ES-I3 (cell line): Measurements from ENCODE around the gene CERS6.

Experiments
- H3K36me3 ChIP-seq: 2 replicates; pipeline ENCODE4 v1.6.1; 2013; ENCODE audit warnings: mild to moderate bottlenecking, low read length, control low read depth, moderate library complexity; ENCODE audit not compliant: insufficient read depth
- H3K4me1 ChIP-seq: 2 replicates; pipeline ENCODE4 v1.6.1; 2013; ENCODE audit warnings: mild to moderate bottlenecking, control low read depth, low read length; ENCODE audit not compliant: insufficient read depth
- H3K9ac ChIP-seq: 2 replicates; pipeline ENCODE4 v1.6.1; 2013; ENCODE audit warnings: low read depth, mild to moderate bottlenecking, low read length, moderate library complexity
- H3K9me3 ChIP-seq: 2 replicates; pipeline ENCODE4 v1.6.1; 2013; ENCODE audit warnings: mild to moderate bottlenecking, low read length, moderate library complexity; ENCODE audit not compliant: control insufficient read depth, insufficient read depth

Gene CERS6

GRCh38 chr2:168534926-168535325, 78.9 kb downstream of the CERS6 start:
- Histone ChIP-seq H3K4me1 (peaks cover 5% of the 10 kb centered on the region), H3K36me3 (no peaks in the 10 kb centered on the region), H3K9ac (no peak overlapping the region), H3K9me3 (no peaks in the 10 kb centered on the region)

GRCh38 chr2:168536925-168537466, 80.9 kb downstream of the CERS6 start:
- H3K36me3 ChIP-seq = no peaks in the 10 kb centered on the region
- peaks cover 8% of the 10 kb centered on the region for H3K4me1 ChIP-seq
- no peak overlapping the region for H3K9ac ChIP-seq
- H3K9me3 ChIP-seq = 0 out of 2 replicates have a peak, but pooled peaks cover 4% of the 10 kb centered on the region

- Histone ChIP-seq H3K36me3 (no peaks in the 10 kb centered on the region), H3K9me3 (0 out of 2 replicates have a peak, but pooled peaks cover 4% of the 10 kb centered on the region), H3K9ac (no peak overlapping the region), H3K4me1 (peaks cover 8% of the 10 kb centered on the region)
Observed at GRCh38 chr2:168538133-168538532, 82.1 kb downstream of the CERS6 start.

GRCh38 chr2:168538534-168538933, 82.5 kb downstream of the CERS6 start:
- Histone ChIP-seq H3K4me1 (peaks cover 8% of the 10 kb centered on the region), H3K9ac (no peak overlapping the region), H3K36me3 (no peaks in the 10 kb centered on the region), H3K9me3 (0 out of 2 replicates have a peak, but pooled peaks cover 4% of the 10 kb centered on the region)

- H3K4me1 ChIP-seq = peaks cover 8% of the 10 kb centered on the region
- no peak overlapping the region for H3K9ac ChIP-seq
- H3K36me3 ChIP-seq = no peaks in the 10 kb centered on the region
- 0 out of 2 replicates have a peak, but pooled peaks cover 4% of the 10 kb centered on the region for H3K9me3 ChIP-seq
Observed at GRCh38 chr2:168539945-168540344, 83.9 kb downstream of the CERS6 start.

- Histone ChIP-seq H3K4me1 (peaks cover 16% of the 10 kb centered on the region), H3K9me3 (0 out of 2 replicates have a peak, but pooled peaks cover 4% of the 10 kb centered on the region), H3K9ac (no peak overlapping the region), H3K36me3 (no peaks in the 10 kb centered on the region)
Observed at GRCh38 chr2:168541858-168542257, 85.8 kb downstream of the CERS6 start.

GRCh38 chr2:168543037-168543436, 87.0 kb downstream of the CERS6 start:
- Histone ChIP-seq H3K4me1 (peaks cover 12% of the 10 kb centered on the region), H3K9ac (no peak overlapping the region), H3K36me3 (no peaks in the 10 kb centered on the region), H3K9me3 (0 out of 2 replicates have a peak, but pooled peaks cover 4% of the 10 kb centered on the region)

- H3K9me3 ChIP-seq = 0 out of 2 replicates have a peak, but pooled peaks cover 4% of the 10 kb centered on the region
- H3K36me3 ChIP-seq = no peaks in the 10 kb centered on the region
- peaks cover 12% of the 10 kb centered on the region for H3K4me1 ChIP-seq
- no peak overlapping the region for H3K9ac ChIP-seq
Observed at GRCh38 chr2:168543935-168544334, 87.9 kb downstream of the CERS6 start.

- Histone ChIP-seq H3K9ac (no peak overlapping the region), H3K4me1 (peaks cover 13% of the 10 kb centered on the region), H3K36me3 (no peaks in the 10 kb centered on the region), H3K9me3 (0 out of 2 replicates have a peak, but pooled peaks cover 2% of the 10 kb centered on the region)
Observed at GRCh38 chr2:168545439-168546082, 89.5 kb downstream of the CERS6 start.

- H3K4me1 ChIP-seq = peaks cover 29% of the 10 kb centered on the region
- H3K9me3 ChIP-seq = no peaks in the 10 kb centered on the region
- H3K9ac ChIP-seq = no peak overlapping the region
- no peaks in the 10 kb centered on the region for H3K36me3 ChIP-seq
Observed at GRCh38 chr2:168550670-168551069, 94.6 kb downstream of the CERS6 start.

- H3K9ac ChIP-seq = no peak overlapping the region
- peaks cover 24% of the 10 kb centered on the region for H3K4me1 ChIP-seq
- H3K36me3 ChIP-seq = no peaks in the 10 kb centered on the region
- no peaks in the 10 kb centered on the region for H3K9me3 ChIP-seq
Observed at GRCh38 chr2:168552450-168552856, 96.4 kb downstream of the CERS6 start.

GRCh38 chr2:168555283-168555682, 99.2 kb downstream of the CERS6 start:
- H3K4me1 ChIP-seq = peaks cover 24% of the 10 kb centered on the region
- no peaks in the 10 kb centered on the region for H3K9me3 ChIP-seq
- no peaks in the 10 kb centered on the region for H3K36me3 ChIP-seq
- H3K9ac ChIP-seq = no peak overlapping the region

- no peaks in the 10 kb centered on the region for H3K4me1 ChIP-seq
- no peak overlapping the region for H3K9ac ChIP-seq
- no peaks in the 10 kb centered on the region for H3K9me3 ChIP-seq
- no peaks in the 10 kb centered on the region for H3K36me3 ChIP-seq
Observed at GRCh38 chr2:168559187-168559586, 103.1 kb downstream of the CERS6 start.

- Histone ChIP-seq H3K9me3 (no peaks in the 10 kb centered on the region), H3K4me1 (no peaks in the 10 kb centered on the region), H3K36me3 (no peaks in the 10 kb centered on the region), H3K9ac (no peak overlapping the region)
Observed at GRCh38 chr2:168560817-168561499, 104.9 kb downstream of the CERS6 start.

GRCh38 chr2:168561991-168562390, 105.9 kb downstream of the CERS6 start:
- Histone ChIP-seq H3K36me3 (no peaks in the 10 kb centered on the region), H3K4me1 (no peaks in the 10 kb centered on the region), H3K9ac (no peak overlapping the region), H3K9me3 (no peaks in the 10 kb centered on the region)
